RWPE1 (cell line): ENCODE data around the gene ELF3.

ENCODE experiments used
- CTCF ChIA-PET: fragments of 350-600 bp; sonication (Branson Sonifier 250); formaldehyde crosslinking; extraction: SDS; loops from one replicate; lab custom pipeline; 2021; lab: Yijun Ruan, JAX
- POLR2A ChIA-PET: fragments of 400-600 bp; formaldehyde crosslinking; extraction: SDS; loops from one replicate; lab custom pipeline; 2020; ENCODE audit warnings: antibody characterized with exemption; ENCODE audit not compliant: low non-redundant PET; lab: Yijun Ruan, JAX
- DNase-seq: peaks from one replicate; pipeline ENCODE4 v3.0.0; 2012; ENCODE audit warnings: low spot score
- H3K27ac ChIP-seq: fragments of 450-650 bp; 2 replicates; pipeline ENCODE4 v1.5.1; 2017
- TF ChIP-seq, protein P1 (sequence below): fragments of 450-650 bp; conservative IDR thresholded peaks from 2 replicates; pipeline ENCODE4 v1.5.1; 2017; ENCODE audit warnings: low read depth, mild to moderate bottlenecking

The ELF3 gene

DNA sequence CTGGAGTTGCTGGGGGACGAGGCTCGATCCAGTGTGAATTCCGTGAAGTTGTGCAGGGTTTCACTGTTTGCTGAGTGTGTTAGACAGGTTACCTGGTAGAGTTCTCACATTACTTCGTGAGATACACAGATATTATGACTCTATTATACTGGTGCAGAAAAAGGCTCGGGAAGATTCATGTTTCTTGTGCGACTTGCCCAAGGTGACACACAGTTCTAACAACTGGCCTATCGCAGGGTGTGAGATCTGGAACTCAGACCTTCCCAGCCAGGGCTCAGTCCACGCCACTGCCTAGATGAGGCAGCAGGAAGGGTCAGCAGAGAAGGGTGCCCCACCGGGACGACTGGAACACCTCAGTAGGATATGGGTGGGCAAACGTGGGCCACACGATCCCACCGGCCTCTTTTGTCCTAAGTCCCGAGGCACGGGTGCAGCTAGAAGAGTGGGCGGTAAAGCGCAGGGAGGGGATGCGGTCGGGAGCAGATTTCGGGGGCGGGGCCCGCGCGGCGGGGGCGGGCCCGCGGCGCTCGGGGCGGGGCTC lies 28.2 kb upstream of the ELF3 start:
- ChIA-PET POLR2A (interaction anchor here (1.5 kb wide), 1 partner anchor 97 kb away, joined by 3 read pairs; no protein-coding TSS in a partner anchor), CTCF (interaction anchor here (0.5 to 4.5 kb wide), 8 partner anchors 9 to 438 kb away, joined by 3 to 29 read pairs (median 6); no protein-coding TSS in a partner anchor)
- TF ChIP-seq, protein P1, sequence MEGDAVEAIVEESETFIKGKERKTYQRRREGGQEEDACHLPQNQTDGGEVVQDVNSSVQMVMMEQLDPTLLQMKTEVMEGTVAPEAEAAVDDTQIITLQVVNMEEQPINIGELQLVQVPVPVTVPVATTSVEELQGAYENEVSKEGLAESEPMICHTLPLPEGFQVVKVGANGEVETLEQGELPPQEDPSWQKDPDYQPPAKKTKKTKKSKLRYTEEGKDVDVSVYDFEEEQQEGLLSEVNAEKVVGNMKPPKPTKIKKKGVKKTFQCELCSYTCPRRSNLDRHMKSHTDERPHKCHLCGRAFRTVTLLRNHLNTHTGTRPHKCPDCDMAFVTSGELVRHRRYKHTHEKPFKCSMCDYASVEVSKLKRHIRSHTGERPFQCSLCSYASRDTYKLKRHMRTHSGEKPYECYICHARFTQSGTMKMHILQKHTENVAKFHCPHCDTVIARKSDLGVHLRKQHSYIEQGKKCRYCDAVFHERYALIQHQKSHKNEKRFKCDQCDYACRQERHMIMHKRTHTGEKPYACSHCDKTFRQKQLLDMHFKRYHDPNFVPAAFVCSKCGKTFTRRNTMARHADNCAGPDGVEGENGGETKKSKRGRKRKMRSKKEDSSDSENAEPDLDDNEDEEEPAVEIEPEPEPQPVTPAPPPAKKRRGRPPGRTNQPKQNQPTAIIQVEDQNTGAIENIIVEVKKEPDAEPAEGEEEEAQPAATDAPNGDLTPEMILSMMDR = no peak
- DNase-seq = peak; percentile 84
- H3K27ac ChIP-seq = peak overlapping the region; percentile 92

DNA sequence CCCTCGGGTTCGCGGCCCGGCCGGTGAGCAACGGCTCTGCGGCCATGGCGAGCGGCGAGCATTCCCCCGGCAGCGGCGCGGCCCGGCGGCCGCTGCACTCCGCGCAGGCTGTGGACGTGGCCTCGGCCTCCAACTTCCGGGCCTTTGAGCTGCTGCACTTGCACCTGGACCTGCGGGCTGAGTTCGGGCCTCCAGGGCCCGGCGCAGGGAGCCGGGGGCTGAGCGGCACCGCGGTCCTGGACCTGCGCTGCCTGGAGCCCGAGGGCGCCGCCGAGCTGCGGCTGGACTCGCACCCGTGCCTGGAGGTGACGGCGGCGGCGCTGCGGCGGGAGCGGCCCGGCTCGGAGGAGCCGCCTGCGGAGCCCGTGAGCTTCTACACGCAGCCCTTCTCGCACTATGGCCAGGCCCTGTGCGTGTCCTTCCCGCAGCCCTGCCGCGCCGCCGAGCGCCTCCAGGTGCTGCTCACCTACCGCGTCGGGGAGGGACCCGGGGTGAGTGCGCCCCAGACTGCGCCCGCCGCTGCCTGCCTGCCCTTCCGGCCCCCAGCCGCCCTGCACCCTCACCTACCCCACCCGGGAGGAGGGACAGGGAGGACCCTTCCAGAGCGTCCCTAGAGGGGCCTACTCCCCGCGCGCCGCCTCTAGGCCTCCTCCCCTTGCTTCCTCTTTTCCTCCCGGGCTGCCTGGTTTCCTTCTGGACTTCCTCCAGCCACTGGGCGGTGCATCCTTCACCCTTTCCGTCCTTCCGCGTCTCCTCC lies 27.6 kb upstream of the ELF3 start, which contains the start of gene RNPEP:
RNPEP (plus strand) TSS at position 26 of the 757 bp plus-strand sequence; CDS start at position 45, 19 bp downstream.
- DNase-seq = peak; percentile 85
- CTCF ChIA-PET = interaction anchor here (0.5 to 4.5 kb wide), 10 partner anchors 9 to 439 kb away, joined by 3 to 29 read pairs (median 4); no protein-coding TSS in a partner anchor
- peak within 1 kb of the TSS; percentile 92 for H3K27ac ChIP-seq
- TF ChIP-seq, protein P1 = peak; percentile 34
- POLR2A ChIA-PET = interaction anchor here (0.7 to 1.5 kb wide), 3 partner anchors 87 to 98 kb away, joined by 3 read pairs; no protein-coding TSS in a partner anchor

DNA sequence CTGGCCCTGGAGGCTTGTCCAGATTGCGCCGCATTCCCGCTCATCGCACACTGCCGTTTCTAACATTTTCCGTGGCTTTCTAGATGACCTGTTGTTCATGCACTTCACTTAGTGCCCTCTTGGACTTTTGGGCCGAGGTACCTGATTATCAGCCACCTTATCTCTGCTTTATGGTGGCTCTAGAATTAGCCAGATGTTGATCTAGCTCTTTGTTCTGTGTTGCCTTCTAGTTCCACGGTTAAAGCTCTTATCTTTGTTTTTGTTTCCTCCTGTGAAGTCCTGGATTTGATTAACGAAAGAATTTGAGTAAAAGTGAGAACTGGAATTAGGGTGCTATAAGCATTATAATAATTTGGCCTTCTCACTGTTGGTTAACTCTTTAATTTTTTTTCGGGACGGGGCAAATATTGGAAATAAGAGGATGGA lies 27.0 kb upstream of the ELF3 start:
- CTCF ChIA-PET = interaction anchor here (0.5 to 4.5 kb wide), 8 partner anchors 10 to 152 kb away, joined by 3 to 29 read pairs (median 4); no protein-coding TSS in a partner anchor
- peak overlapping the region; percentile 92 for H3K27ac ChIP-seq
- POLR2A ChIA-PET = interaction anchor here (0.7 to 1.5 kb wide), 3 partner anchors 87 to 98 kb away, joined by 3 read pairs; no protein-coding TSS in a partner anchor
- no peak for DNase-seq
- TF ChIP-seq, protein P1 = no peak

DNA sequence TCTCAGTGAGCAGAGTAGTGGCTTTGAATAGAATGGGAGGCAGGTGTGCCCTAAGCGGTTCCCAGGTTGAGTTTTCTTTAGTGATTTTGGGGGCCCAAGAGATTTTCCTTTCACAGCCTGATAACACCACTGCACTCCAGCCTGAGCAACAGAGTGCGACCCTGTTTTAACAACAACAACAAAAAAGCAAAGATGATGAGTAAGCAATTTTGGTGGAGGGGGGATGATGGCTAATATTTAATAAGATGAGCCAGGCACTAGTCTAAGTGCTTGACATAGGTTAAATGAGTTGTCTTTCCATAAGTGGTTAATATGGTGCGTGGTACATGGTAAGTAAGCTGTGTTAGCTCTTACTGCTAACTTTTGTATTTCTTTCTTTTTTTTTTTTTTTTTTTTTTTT lies 25.9 kb upstream of the ELF3 start:
- CTCF ChIA-PET = interaction anchor here (1.3 kb wide), 1 partner anchor 15 kb away, joined by 5 read pairs; no protein-coding TSS in a partner anchor
- H3K27ac ChIP-seq = no peak overlapping the region
- TF ChIP-seq, protein P1 = no peak
- DNase-seq = no peak
- POLR2A ChIA-PET = no interaction called here

DNA sequence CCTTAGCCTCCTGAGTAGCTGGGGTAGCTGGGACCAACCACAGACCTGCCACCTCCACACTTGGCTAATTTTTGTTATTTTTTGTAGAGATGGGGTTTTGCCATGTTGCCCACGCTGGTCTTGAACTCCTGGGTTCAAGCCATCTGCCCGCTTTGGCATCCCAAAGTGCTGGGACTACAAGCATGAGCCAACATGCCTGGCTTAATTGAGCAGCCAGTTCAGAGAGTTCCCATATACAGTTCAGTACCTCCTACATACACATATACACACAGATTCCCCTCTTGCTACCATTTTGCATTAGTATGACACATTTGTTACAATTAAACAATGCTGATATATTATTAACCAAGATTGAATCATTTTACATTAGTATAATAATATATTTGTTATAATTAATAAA lies 25.0 kb upstream of the ELF3 start:
- POLR2A ChIA-PET = no interaction called here
- DNase-seq = no peak
- CTCF ChIA-PET = interaction anchor here (0.9 to 1.3 kb wide), 2 partner anchors 14 to 15 kb away, joined by 4 to 5 read pairs; no protein-coding TSS in a partner anchor
- TF ChIP-seq, protein P1 = no peak
- H3K27ac ChIP-seq = peak overlapping the region; percentile 46

DNA sequence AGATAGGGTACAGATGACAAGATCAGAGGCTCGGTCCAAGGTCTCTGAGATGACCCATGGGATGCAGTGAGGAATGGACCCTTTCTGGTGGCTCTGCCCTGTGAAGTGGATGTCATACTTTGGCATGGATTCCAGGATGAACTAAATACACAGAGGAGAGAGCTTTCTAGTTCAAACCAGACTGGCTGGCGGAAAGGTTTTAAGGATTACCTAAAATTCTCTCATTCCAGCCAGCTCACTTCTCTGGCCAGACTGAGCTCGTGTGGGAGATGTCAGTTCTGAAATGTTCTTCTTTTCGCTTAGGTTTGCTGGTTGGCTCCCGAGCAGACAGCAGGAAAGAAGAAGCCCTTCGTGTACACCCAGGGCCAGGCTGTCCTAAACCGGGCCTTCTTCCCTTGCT lies 21.8 kb upstream of the ELF3 start:
- no peak for DNase-seq
- TF ChIP-seq, protein P1 = no peak
- no peak overlapping the region for H3K27ac ChIP-seq
- ChIA-PET CTCF (interaction anchor here (1.0 to 3.6 kb wide), 3 partner anchors 11 to 99 kb away, joined by 3 to 28 read pairs (median 6); no protein-coding TSS in a partner anchor), POLR2A (no interaction called here)
